K562 (cell line): Measurements from ENCODE around the gene MLIP.
"Not testable (repeated sequence)": the region's sequence is repeated elsewhere in the genome, so short reads cannot be mapped to it uniquely, and the experiment has no call there.

Experiments used
- CCAR2 ChIP-seq: fragments of 200-400 bp; formaldehyde crosslinking; IDR thresholded peaks from 2 replicates; pipeline ENCODE4 v1.6.1; 2017; ENCODE audit warnings: mild to moderate bottlenecking, low read depth, low read length
- EHMT2 ChIP-seq: fragments of 450-650 bp; IDR thresholded peaks from 2 replicates; pipeline ENCODE4 v1.6.1; 2018; ENCODE audit warnings: antibody characterized with exemption
- RBM17 ChIP-seq: fragments of 200-400 bp; formaldehyde crosslinking; IDR thresholded peaks from 2 replicates; pipeline ENCODE4 v1.6.1; 2017; ENCODE audit warnings: low read depth, mild to moderate bottlenecking, low read length, borderline replicate concordance
- RCOR1 ChIP-seq, 2 experiments: IDR thresholded peaks; 2 replicates each; pipeline ENCODE4 v1.6.1; 2012; ENCODE audit warnings: low read depth in 2 of 2, low read length in 2 of 2, borderline replicate concordance in 1 of 2, improper control_type of control experiment in 1 of 2
- TF ChIP-seq, protein P1 (sequence below): fragments of 200-800 bp; sonication (Bioruptor generic); IDR thresholded peaks from 2 replicates; pipeline ENCODE4 v1.6.1; 2017; ENCODE audit warnings: missing genetic modification characterization, missing compliant biosample characterization
- TF ChIP-seq, protein P2 (sequence below), 3 experiments: IDR thresholded peaks in 2 of 3; conservative IDR thresholded peaks in 1 of 3; 2 replicates each; pipeline ENCODE4 v1.5.1; 2011 to 2012; ENCODE audit warnings: low read length in 3 of 3, mild to moderate bottlenecking in 3 of 3, control low read depth in 2 of 3, improper control_type of control experiment in 1 of 3, inconsistent platforms in 1 of 3, low read depth in 1 of 3, mixed read lengths in 1 of 3, moderate library complexity in 1 of 3; ENCODE audit not compliant: insufficient read depth in 2 of 3
- TF ChIP-seq, protein P3 (sequence below), 3 experiments: fragments of 200-800 bp in 1 of 3; fragments of 250-450 bp in 1 of 3; fragments of 450-650 bp in 1 of 3; sonication (Bioruptor Pico) in 1 of 3; sonication (Bioruptor generic) in 1 of 3; formaldehyde crosslinking in 1 of 3; IDR thresholded peaks; 2 replicates each; pipeline versions ENCODE4 v1.6.1 to v1.8.0; 2016 to 2022; ENCODE audit warnings: mild to moderate bottlenecking in 2 of 3, missing genetic modification characterization in 2 of 3, missing compliant biosample characterization in 1 of 3, moderate library complexity in 1 of 3

DNA sequence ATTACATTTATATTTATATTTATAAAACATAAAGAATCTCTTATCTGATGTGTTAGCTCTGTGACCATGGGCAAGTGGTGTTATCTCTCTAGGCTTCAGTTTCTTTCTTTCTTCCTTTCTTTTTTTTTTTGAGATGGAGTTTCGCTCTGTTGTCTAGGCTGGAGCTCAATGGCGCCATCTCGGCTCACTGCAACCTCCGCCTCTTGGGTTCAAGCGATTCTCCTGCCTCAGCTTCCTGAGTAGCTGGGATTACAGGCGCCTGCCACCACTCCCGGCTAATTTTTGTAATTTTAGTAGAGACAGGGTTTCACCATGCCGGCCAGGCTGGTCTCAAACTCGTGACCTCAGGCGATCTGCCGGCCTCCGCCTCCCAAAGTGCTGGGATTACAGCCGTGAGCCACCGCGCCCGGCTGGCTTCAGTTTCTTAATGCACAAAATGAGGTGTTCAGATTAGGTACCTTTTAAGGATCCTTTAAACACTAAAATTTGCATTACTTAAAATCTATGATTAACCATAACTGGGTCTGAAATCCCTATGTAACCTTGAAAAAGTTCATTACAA is 92.3 kb downstream of the MLIP start:
- TF ChIP-seq EHMT2; CCAR2; RCOR1 (IDR thresholded peaks at IDR 0.05; ENCODE audit: borderline replicate concordance in 1 of 2, low read depth in 2 of 2, low read length in 2 of 2); RBM17: not testable (repeated sequence)
- TF ChIP-seq, protein P1, sequence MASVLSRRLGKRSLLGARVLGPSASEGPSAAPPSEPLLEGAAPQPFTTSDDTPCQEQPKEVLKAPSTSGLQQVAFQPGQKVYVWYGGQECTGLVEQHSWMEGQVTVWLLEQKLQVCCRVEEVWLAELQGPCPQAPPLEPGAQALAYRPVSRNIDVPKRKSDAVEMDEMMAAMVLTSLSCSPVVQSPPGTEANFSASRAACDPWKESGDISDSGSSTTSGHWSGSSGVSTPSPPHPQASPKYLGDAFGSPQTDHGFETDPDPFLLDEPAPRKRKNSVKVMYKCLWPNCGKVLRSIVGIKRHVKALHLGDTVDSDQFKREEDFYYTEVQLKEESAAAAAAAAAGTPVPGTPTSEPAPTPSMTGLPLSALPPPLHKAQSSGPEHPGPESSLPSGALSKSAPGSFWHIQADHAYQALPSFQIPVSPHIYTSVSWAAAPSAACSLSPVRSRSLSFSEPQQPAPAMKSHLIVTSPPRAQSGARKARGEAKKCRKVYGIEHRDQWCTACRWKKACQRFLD (CRISPR knock-in tag): not testable (repeated sequence)
- TF ChIP-seq, protein P2, sequence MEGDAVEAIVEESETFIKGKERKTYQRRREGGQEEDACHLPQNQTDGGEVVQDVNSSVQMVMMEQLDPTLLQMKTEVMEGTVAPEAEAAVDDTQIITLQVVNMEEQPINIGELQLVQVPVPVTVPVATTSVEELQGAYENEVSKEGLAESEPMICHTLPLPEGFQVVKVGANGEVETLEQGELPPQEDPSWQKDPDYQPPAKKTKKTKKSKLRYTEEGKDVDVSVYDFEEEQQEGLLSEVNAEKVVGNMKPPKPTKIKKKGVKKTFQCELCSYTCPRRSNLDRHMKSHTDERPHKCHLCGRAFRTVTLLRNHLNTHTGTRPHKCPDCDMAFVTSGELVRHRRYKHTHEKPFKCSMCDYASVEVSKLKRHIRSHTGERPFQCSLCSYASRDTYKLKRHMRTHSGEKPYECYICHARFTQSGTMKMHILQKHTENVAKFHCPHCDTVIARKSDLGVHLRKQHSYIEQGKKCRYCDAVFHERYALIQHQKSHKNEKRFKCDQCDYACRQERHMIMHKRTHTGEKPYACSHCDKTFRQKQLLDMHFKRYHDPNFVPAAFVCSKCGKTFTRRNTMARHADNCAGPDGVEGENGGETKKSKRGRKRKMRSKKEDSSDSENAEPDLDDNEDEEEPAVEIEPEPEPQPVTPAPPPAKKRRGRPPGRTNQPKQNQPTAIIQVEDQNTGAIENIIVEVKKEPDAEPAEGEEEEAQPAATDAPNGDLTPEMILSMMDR (IDR thresholded peaks at IDR 0.05 in 2 of 3, conservative IDR thresholded peaks at IDR 0.05 in 1 of 3; ENCODE audit: insufficient read depth in 2 of 3, low read depth in 1 of 3, low read length in 3 of 3): not testable (repeated sequence)
- TF ChIP-seq, protein P3, sequence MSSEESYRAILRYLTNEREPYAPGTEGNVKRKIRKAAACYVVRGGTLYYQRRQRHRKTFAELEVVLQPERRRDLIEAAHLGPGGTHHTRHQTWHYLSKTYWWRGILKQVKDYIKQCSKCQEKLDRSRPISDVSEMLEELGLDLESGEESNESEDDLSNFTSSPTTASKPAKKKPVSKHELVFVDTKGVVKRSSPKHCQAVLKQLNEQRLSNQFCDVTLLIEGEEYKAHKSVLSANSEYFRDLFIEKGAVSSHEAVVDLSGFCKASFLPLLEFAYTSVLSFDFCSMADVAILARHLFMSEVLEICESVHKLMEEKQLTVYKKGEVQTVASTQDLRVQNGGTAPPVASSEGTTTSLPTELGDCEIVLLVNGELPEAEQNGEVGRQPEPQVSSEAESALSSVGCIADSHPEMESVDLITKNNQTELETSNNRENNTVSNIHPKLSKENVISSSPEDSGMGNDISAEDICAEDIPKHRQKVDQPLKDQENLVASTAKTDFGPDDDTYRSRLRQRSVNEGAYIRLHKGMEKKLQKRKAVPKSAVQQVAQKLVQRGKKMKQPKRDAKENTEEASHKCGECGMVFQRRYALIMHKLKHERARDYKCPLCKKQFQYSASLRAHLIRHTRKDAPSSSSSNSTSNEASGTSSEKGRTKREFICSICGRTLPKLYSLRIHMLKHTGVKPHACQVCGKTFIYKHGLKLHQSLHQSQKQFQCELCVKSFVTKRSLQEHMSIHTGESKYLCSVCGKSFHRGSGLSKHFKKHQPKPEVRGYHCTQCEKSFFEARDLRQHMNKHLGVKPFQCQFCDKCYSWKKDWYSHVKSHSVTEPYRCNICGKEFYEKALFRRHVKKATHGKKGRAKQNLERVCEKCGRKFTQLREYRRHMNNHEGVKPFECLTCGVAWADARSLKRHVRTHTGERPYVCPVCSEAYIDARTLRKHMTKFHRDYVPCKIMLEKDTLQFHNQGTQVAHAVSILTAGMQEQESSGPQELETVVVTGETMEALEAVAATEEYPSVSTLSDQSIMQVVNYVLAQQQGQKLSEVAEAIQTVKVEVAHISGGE (CRISPR knock-in tag; IDR thresholded peaks at IDR 0.05): not testable (repeated sequence)
